ENCODE data around the gene JAKMIP1.

DNA sequence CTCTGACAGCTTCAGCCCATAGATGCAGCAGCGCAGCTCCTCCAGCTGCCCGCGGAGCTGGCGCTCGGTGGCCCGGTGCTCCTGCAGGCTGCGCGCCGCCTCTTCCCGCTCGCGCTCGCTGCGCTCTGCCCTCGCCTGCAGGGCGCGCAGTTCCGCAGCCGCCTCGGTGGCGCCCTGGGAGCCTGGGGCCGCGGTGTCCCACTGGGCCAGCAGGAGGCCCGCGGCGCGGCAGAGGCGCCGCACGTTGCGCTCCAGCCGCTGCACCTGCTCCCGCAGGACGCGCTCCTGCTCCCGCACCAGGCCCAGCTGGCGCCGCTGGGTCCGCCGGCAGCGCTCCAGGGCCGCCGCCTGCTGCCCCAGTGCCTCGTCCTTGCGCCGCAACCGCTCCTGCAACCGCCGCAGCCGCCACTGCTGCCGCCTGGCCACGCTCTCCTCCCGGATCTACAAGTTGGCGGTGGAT, 192.2 kb downstream of the JAKMIP1 start:
- TF ChIP-seq, protein P1, sequence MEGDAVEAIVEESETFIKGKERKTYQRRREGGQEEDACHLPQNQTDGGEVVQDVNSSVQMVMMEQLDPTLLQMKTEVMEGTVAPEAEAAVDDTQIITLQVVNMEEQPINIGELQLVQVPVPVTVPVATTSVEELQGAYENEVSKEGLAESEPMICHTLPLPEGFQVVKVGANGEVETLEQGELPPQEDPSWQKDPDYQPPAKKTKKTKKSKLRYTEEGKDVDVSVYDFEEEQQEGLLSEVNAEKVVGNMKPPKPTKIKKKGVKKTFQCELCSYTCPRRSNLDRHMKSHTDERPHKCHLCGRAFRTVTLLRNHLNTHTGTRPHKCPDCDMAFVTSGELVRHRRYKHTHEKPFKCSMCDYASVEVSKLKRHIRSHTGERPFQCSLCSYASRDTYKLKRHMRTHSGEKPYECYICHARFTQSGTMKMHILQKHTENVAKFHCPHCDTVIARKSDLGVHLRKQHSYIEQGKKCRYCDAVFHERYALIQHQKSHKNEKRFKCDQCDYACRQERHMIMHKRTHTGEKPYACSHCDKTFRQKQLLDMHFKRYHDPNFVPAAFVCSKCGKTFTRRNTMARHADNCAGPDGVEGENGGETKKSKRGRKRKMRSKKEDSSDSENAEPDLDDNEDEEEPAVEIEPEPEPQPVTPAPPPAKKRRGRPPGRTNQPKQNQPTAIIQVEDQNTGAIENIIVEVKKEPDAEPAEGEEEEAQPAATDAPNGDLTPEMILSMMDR (IDR thresholded peaks at IDR 0.05; ENCODE audit: low read depth, low read length, poor library complexity, severe bottlenecking), result no peak
- TF ChIP-seq EZH2phosphoT487 (IDR thresholded peaks at IDR 0.05; ENCODE audit: borderline replicate concordance, low read length), result no peak
